Common myeloid progenitor, CD34-positive (primary cell): ENCODE measurements around the gene GABRR2.
A peak's percentile ranks its signal among the peaks of the same experiment; 100 is the strongest.
"Not testable (repeated sequence)": the region's sequence is repeated elsewhere in the genome, so short reads cannot be mapped to it uniquely, and the experiment has no call there.

Experiments
- CTCF ChIA-PET: fragments of 350-600 bp; sonication (Branson Sonifier 250); formaldehyde crosslinking; loops from one replicate; lab custom pipeline; 2021; ENCODE audit warnings: antibody characterized with exemption; lab: Charles Lee
- POLR2A ChIA-PET: fragments of 350-600 bp; sonication (Branson Sonifier 250); formaldehyde crosslinking; loops from one replicate; lab custom pipeline; 2021; ENCODE audit warnings: antibody characterized with exemption; lab: Charles Lee
- DNase-seq, 3 donors: peaks; one replicate each; pipeline versions ENCODE4 v3.0.0 to v3.0.0-alpha.2; 2013
- H3K27ac ChIP-seq, 2 experiments: 1 replicate in 1 of 2; 2 replicates in 1 of 2; pipeline ENCODE4 v1.7.0; 2013; ENCODE audit warnings: inconsistent platforms in 2 of 2, low read length in 2 of 2, mild to moderate bottlenecking in 2 of 2, low read depth in 1 of 2, moderate library complexity in 1 of 2; ENCODE audit not compliant: severe bottlenecking in 2 of 2, insufficient read depth in 1 of 2, poor library complexity in 1 of 2
- H3K27me3 ChIP-seq, 5 experiments: replicated peaks in 2 of 5; 1 replicate in 3 of 5; 2 replicates in 2 of 5; pipeline versions ENCODE4 v1.6.1 to v1.7.0; 2013; ENCODE audit warnings: low read length in 4 of 5, mild to moderate bottlenecking in 2 of 5, moderate library complexity in 2 of 5, inconsistent platforms in 1 of 5; ENCODE audit not compliant: insufficient read depth in 5 of 5, control insufficient read depth in 4 of 5
- H3K36me3 ChIP-seq, 4 experiments: 1 replicate in 2 of 4; 2 replicates in 2 of 4; pipeline versions ENCODE4 v1.6.1 to v1.7.0; 2013; ENCODE audit warnings: low read length in 3 of 4, control low read depth in 1 of 4, mild to moderate bottlenecking in 1 of 4; ENCODE audit not compliant: control insufficient read depth in 4 of 4, insufficient read depth in 4 of 4
- H3K4me1 ChIP-seq, 4 experiments: 1 replicate in 3 of 4; 2 replicates in 1 of 4; pipeline versions ENCODE4 v1.6.1 to v1.7.1; 2013; ENCODE audit warnings: low read length in 3 of 4, mild to moderate bottlenecking in 3 of 4, control low read depth in 1 of 4, inconsistent platforms in 1 of 4, moderate library complexity in 1 of 4; ENCODE audit not compliant: control insufficient read depth in 4 of 4, insufficient read depth in 4 of 4; ENCODE audit errors: control extremely low read depth in 1 of 4
- H3K4me3 ChIP-seq, 7 experiments: 1 replicate in 4 of 7; 2 replicates in 3 of 7; pipeline versions ENCODE4 v1.5.1 to v1.7.0; 2013; ENCODE audit warnings: mild to moderate bottlenecking in 7 of 7, low read length in 6 of 7, moderate library complexity in 6 of 7, inconsistent platforms in 2 of 7, low read depth in 2 of 7, control low read depth in 1 of 7; ENCODE audit not compliant: insufficient read depth in 4 of 7, control insufficient read depth in 1 of 7; ENCODE audit errors: extremely low read depth in 1 of 7
- H3K9me3 ChIP-seq, 5 experiments: 1 replicate in 4 of 5; 2 replicates in 1 of 5; pipeline versions ENCODE4 v1.6.1 to v1.7.1; 2013; ENCODE audit warnings: low read length in 4 of 5, mild to moderate bottlenecking in 2 of 5, inconsistent platforms in 1 of 5, low read depth in 1 of 5, moderate library complexity in 1 of 5; ENCODE audit not compliant: control insufficient read depth in 4 of 5, insufficient read depth in 2 of 5; ENCODE audit errors: control extremely low read depth in 1 of 5
- WGBS: methylation state at CpG from one replicate; pipeline ENCODE4 v1.1.5; 2013; ENCODE audit not compliant: insufficient coverage; 5-methylcytosine and 5-hydroxymethylcytosine counted together

GABRR2 gene

GRCh38 chr6:89298680-89299465 lies 16.2 kb downstream of the GABRR2 start:
- H3K4me3 ChIP-seq: no peak overlapping the region
- H3K4me1 ChIP-seq: peaks cover 11 to 25% (median 16%) of the 10 kb centered on the region in 4 experiments
- DNase-seq: peak in 2 of 3 donors; percentile 33 to 43
- 71% methylated on average over 3 of the region's 4 CpGs for WGBS
- no peak overlapping the region for H3K27ac ChIP-seq
- H3K27me3 ChIP-seq: no peaks in the 10 kb centered on the region
- ChIA-PET CTCF (interaction anchor here (0.6 to 1.7 kb wide), 9 partner anchors 9 to 317 kb away, joined by 3 to 5 read pairs (median 3); no protein-coding TSS in a partner anchor), POLR2A (no interaction called here)
- no peaks in the 10 kb centered on the region for H3K36me3 ChIP-seq
- H3K9me3 ChIP-seq: no peaks in the 10 kb centered on the region

- Histone ChIP-seq H3K4me3 (peak overlapping the region in 1 of 7 experiments; percentile 45), H3K9me3 (no peaks in the 10 kb centered on the region), H3K27ac (no peak overlapping the region), H3K27me3 (no peaks in the 10 kb centered on the region), H3K4me1 (peaks cover 11 to 25% (median 16%) of the 10 kb centered on the region in 4 experiments), H3K36me3 (no peaks in the 10 kb centered on the region)
- 84% methylated on average over 9 of the region's 12 CpGs for WGBS
- peak; percentile 67 to 88 (median 87) for DNase-seq
- POLR2A ChIA-PET: no interaction called here
- CTCF ChIA-PET: interaction anchor here (0.6 to 1.7 kb wide), 10 partner anchors 8 to 315 kb away, joined by 3 to 5 read pairs (median 3); no protein-coding TSS in a partner anchor
Observed at GRCh38 chr6:89297695-89298351, 17.3 kb downstream of the GABRR2 start.

DNA sequence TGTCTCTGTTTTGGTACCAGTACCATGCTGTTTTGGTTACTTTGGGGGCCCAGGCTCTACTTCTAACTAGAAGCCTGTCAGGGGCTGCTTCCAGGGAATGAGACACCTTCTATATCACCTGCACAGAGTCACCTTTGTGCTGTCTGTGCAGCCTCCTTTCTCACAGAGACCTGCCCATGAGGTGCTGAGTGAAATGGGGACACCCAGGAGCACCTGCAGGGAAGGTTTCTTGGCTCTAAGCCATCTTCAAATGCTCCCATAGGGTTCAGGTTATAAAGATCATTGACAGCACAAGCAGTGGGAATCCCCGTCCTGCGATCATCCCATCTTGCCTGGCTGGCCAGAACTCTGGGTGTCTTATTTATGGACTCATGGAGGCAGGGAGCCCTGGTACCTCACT lies 19.1 kb downstream of the GABRR2 start:
- H3K27me3 ChIP-seq: no peaks in the 10 kb centered on the region

DNA sequence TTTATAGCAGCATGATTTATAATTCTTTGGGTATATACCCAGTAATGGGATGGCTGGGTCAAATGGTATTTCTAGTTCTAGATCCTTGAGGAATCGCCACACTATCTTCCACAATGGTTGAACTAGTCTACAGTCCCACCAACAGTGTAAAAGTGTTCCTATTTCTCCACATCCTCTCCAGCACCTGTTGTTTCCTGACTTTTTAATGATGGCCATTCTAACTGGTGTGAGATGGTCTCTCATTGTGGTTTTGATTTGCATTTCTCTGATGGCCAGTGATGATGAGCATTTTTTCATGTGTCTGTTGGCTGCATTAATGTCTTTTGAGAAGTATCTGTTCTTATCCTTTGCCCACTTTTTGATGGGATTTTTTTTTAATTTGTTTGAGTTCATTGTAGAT lies 20.0 kb downstream of the GABRR2 start:
- H3K27ac ChIP-seq, H3K36me3 ChIP-seq, H3K9me3 ChIP-seq, H3K4me3 ChIP-seq, DNase-seq, POLR2A ChIA-PET, CTCF ChIA-PET, H3K27me3 ChIP-seq: not testable (repeated sequence)
- H3K4me1 ChIP-seq: peaks cover 11 to 25% (median 16%) of the 10 kb centered on the region in 4 experiments
- no CpG with 5 or more reads among the region's 1 CpG for WGBS

More for the DNA sequence above, 19.1 kb downstream of the GABRR2 start:
- DNase-seq: no peak
- H3K9me3 ChIP-seq: no peaks in the 10 kb centered on the region
- peaks cover 11 to 25% (median 16%) of the 10 kb centered on the region in 4 experiments for H3K4me1 ChIP-seq
- no peak overlapping the region for H3K27ac ChIP-seq
- no peak overlapping the region for H3K4me3 ChIP-seq
- WGBS: 100% methylated on average over 2 of the region's 2 CpGs
- ChIA-PET POLR2A (no interaction called here), CTCF (no interaction called here)
- H3K36me3 ChIP-seq: no peaks in the 10 kb centered on the region

DNA sequence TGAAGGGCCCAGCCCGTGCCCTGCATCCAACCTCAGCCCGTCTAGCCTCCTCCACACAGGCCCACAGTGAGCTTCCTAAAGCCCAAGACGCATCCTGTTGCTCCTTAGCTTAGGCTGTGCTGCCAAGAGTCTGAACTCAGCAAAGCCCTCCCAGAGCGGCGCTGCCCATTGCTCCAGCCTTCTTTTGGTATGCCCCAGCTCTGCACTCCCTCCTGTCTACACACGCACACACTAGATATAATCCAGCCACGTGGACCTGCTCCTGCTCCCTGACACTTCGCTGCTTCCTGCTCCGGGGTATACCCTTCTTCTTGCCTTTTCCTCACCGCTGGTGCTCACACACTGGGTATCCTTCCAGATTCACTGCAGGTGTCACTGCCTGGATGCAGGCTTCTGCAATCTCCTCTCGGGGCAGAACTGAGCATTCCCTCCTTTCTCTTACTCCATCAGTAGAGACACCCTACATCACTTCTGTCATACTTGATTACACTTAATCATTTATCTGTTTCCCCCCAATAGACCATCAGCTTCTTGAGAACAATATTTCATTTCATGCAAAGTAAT lies 23.8 kb downstream of the GABRR2 start:
- POLR2A ChIA-PET: no interaction called here
- DNase-seq: no peak
- Histone ChIP-seq H3K27ac (no peak overlapping the region), H3K4me3 (no peak overlapping the region), H3K9me3 (peaks cover 0 to 9% (median 0%) of the 10 kb centered on the region in 5 experiments), H3K36me3 (no peaks in the 10 kb centered on the region), H3K27me3 (no peaks in the 10 kb centered on the region), H3K4me1 (no peaks in the 10 kb centered on the region)
- CTCF ChIA-PET: interaction anchor here (0.8 kb wide), 1 partner anchor 11 kb away, joined by 4 read pairs; no protein-coding TSS in a partner anchor
- 97% methylated on average over 11 of the region's 11 CpGs for WGBS

DNA sequence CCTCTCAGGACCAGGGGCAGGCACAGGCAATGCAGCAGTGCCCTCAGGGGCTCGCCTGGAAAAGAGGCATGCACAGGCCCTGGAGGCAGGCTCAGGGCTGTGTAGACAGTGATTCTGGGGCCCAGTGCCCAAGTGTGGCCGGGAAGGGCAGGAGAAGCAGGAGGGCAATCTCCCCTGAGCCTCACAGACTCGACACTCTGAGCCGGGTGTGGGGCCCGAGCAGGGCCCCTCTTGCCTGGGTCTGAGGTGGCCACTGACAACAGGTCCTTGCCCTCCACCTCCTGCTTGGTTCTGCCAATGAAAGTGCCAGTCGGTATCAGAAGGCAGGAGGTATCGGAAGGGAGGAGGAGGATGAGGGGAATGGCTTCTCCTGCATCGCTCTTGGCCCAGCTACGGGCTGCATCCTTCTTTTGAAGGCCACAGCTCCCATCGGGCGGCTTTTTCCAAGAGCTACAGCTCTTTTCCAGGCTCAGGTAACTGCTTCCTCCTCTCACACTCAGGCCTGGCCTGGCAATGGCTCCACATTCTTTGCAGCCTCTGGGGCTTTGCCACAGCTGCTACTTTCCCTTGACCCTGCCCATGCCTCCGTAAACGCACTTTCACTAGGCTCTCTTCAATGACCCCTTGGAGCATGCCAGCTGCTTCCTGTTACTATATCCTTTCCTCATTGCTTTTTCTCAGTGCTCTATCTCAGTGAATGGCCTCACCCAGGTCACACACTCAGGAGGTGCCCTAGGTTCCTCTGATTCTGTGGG lies 24.5 kb downstream of the GABRR2 start:
- H3K9me3 ChIP-seq: peaks cover 0 to 9% (median 0%) of the 10 kb centered on the region in 5 experiments
- POLR2A ChIA-PET: no interaction called here
- H3K27ac ChIP-seq: no peak overlapping the region
- H3K4me1 ChIP-seq: no peaks in the 10 kb centered on the region
- DNase-seq: no peak
- H3K27me3 ChIP-seq: no peaks in the 10 kb centered on the region
- WGBS: 97% methylated on average over 12 of the region's 13 CpGs
- H3K36me3 ChIP-seq: no peaks in the 10 kb centered on the region
- no peak overlapping the region for H3K4me3 ChIP-seq
- CTCF ChIA-PET: interaction anchor here (0.8 kb wide), 1 partner anchor 10 kb away, joined by 3 read pairs; no protein-coding TSS in a partner anchor
